ENCODE results near the gene EPO.

Gene EPO

GRCh38 chr7:100720279-100720670 is at the start of gene EPO:
Gene EPO, plus strand, starts transcription at chr7:100720468. Its CDS starts 513 bp downstream, at chr7:100720981.
- DNase-seq, result no peak

GRCh38 chr7:100671353-100672327 is 48.6 kb upstream of the EPO start:
- DNase-seq, result no peak

DNA sequence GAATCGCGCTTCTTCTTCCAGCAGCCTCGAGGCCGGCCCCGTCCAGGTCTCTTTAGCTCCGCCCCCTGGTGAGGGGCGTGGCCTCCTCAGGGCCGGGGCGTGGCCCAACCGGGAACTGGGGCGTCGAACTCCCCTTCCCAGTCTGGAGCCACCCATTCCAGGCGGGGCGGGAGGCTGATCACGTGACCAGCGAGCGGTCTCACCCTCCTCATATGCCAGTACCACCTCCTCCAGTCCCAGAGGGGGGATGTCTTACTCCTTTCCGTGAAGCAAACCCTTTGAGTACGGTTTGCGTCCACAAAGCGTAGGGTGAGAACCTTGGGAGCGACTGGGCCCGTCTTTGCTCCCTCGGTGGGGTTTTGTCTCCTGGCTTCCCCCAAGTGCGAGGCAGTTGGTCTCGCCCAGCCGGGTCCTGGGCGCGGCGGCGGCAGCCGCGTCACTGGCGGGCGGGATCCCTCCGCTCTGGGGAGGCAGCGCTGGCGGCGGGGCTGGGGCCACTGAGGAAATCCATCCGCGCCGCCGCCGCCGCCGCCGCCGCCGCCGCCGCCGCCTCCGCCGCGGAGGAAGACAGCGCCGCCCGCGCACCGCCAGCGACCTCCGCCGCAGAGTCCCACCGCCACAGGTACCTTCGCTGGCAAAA is 46.8 kb upstream of the EPO start, which contains the start of gene GNB2:
GNB2 (plus strand) TSS at position 439 of the 640 bp plus-strand sequence. CDS start 2,526 bp downstream, outside the sequence.
- peak; percentile 99 for DNase-seq

DNA sequence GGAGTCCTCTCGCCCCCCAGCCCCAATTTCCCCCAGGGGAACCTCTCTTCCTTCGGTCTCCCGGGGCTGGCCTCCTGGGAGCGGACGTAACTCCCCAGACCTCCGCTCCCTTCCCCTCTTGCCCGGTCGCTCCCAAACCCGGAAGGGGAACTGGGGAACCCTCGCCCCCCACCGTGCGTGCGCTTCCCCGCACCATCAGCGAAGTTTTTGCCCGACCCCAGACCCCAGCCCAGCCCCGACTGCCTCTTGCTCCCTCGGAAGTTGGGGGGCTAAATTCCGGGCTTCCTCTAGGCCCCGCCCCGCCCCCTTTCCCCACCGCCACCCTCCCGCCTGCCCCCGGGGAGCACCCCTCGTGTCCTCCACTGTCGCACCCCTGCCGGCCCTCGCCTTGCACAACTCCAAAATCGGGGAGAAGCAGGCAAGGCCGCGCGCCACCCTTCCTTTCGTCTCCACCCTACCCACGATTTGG is 46.3 kb upstream of the EPO start:
- no peak for DNase-seq

DNA sequence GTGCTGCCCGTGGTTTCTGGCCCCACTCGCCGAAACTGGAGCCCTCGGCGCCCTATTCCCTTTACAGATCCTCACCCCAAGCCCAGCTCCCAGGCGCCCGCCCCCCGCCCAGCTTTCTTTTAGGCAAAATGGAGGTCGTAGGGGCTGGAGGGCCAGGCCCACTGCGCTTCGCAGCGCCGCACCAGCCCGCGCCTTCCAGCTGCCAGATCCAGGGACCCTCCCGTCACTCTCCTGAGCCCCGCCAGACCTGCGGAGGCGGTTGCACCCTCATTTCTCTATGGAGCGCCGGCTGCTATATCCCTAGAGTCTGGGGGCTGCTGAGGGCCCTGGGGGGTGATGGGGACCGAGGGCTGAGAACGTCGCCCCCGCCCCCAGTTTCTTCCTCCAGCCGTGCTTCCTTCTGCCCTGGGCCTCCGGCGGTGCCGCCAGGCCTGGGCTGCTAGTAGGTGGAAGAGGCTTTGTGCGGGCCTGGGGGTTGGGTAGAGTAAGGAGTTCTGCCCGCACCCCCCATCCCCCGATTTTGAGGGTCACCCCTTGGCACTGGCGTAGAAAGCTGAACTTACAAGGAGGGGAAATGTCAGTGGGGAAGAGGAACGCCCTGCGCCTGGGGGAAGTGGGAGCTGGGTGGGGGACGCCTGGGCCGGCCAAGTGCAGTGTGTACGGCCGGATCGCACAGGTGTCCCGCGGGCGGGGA is 45.7 kb upstream of the EPO start:
- peak; percentile 53 for DNase-seq

DNA sequence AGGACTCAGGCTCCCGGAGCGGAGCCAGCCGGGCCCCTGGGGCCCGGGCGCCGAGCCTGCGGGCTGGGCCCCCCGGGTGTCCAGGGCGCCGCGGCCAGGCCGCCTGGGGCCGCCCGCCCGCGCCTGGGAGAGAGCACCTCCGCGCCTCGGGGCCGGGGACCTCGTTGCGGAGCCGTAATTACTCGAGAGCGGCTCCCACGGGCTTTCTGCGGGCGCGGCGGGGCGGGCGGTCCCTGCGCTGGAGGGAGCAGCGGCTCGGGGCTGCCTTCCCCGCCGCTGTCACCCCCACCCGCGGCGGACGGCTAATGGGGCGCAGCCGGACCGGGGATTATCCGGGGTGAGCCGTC is 45.2 kb upstream of the EPO start:
- no peak for DNase-seq

- DNase-seq, result peak; percentile 83
Observed at GRCh38 chr7:100675581-100676350, 44.5 kb upstream of the EPO start.

- DNase-seq, result peak; percentile 21
Observed at GRCh38 chr7:100676501-100677306, 43.6 kb upstream of the EPO start.

GRCh38 chr7:100677308-100678267 is 42.7 kb upstream of the EPO start:
- no peak for DNase-seq

- DNase-seq, result peak; percentile 38
Observed at GRCh38 chr7:100678291-100678984, 41.8 kb upstream of the EPO start.

DNA sequence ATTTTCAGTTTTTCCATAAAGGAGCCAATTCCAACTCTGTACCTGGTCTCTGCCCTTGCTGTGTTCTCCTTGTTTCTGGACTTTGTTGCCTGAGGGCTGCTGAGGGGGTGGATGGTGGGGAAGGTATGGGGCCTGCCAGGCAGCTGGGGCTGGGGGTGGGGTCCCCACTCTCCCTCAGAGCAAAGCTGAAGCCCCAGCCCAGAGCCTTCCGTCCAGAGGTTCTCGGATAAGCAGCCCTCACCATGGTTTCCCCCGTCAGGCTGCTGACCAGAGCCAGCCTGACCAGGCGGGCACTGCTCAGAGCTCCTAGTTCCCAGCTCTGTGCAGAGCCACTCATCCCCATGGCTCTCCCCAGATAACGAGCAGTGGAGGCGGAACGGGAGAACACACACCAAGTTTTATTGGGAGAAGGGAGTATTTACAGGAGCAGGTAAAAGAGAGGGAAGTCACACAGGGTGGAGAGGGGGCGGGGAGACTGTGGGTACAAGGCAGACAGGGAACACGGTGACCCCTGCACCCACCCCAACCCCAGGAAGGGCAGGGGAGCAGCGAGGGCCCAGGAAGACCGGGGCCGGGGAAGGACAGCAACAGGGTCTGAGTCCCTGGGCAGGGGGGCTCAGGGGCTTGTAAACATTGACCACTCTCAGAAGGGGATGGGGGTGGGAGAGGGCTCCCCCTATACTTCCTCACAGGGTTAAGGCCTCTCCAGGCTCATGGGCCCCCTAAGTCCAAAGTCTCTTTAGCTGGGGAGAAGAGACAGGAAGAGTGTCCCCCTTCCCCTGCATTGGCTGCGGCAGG is 40.9 kb upstream of the EPO start:
- no peak for DNase-seq

- DNase-seq, result peak; percentile 24
Observed at GRCh38 chr7:100679927-100680575, 40.2 kb upstream of the EPO start.

DNA sequence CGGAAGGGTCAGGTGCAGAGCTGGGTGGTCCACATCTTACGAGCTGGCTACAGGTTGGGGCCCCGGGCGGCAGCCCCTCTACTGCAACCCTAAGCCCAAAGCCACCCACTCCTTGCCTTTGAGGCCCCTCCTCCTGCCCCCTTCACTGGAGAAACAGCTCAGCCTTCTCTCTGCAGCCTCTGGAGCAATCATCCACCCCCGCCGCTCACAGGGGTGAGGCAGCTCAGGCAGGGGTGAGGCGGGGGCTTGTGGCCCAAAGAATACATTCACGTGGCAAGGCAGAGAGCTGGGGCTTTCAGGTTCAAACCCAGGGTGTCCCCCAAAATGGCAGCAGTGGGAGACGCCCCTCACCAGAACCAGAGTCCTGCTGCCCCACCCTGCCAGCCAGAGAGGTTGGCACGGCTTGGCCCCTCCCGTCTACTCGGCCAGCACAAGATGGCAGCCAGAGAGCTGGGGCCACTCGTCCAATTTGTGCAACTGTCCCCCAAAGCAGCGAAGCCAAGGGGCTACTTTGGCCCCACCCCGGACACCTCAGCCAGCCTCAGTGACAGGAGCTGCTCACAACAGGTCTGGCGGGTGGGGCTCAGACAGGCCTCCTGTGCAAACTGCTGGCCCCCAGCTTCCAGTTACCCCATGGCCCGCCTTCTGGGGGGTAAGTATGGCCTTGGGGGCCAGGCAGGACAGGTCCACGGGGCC is 39.5 kb upstream of the EPO start:
- DNase-seq, result peak; percentile 38

- DNase-seq, result peak; percentile 21
Observed at GRCh38 chr7:100681491-100682227, 38.6 kb upstream of the EPO start.

- DNase-seq, result peak; percentile 30
Observed at GRCh38 chr7:100682228-100682741, 38.0 kb upstream of the EPO start.

GRCh38 chr7:100682991-100683658 is 37.1 kb upstream of the EPO start:
- DNase-seq, result no peak

All from right hindlimb (tissue), 1 donor.